Measurements from ENCODE around the gene DOCK9. TPM values are rescaled to one million over a fixed set of nuclear protein-coding genes. Genes with fewer than 3 reads are reported as not detected.

DOCK9 gene
- total RNA-seq, 4 donors from 2014 or later: 31.4 to 46.7 (median 45.6) TPM

- no peaks in the 10 kb centered on the region for H3K27me3 ChIP-seq
- no peak overlapping the region for H3K4me3 ChIP-seq
- intact Hi-C loops (cut with DNase I; ENCODE audit: low total_unique reads) (loop anchor here (10.0 kb wide), 2 partner anchors 402 to 992 kb away; no protein-coding TSS in a partner anchor), in situ Hi-C loops (cut with MboI; ENCODE audit: low sequenced_read_pairs in 4 of 4) (loop anchor here in 1 of 4 donors (10.0 kb wide), 1 partner anchor 402 kb away; no protein-coding TSS in a partner anchor)
- TF ChIP-seq, protein P1, sequence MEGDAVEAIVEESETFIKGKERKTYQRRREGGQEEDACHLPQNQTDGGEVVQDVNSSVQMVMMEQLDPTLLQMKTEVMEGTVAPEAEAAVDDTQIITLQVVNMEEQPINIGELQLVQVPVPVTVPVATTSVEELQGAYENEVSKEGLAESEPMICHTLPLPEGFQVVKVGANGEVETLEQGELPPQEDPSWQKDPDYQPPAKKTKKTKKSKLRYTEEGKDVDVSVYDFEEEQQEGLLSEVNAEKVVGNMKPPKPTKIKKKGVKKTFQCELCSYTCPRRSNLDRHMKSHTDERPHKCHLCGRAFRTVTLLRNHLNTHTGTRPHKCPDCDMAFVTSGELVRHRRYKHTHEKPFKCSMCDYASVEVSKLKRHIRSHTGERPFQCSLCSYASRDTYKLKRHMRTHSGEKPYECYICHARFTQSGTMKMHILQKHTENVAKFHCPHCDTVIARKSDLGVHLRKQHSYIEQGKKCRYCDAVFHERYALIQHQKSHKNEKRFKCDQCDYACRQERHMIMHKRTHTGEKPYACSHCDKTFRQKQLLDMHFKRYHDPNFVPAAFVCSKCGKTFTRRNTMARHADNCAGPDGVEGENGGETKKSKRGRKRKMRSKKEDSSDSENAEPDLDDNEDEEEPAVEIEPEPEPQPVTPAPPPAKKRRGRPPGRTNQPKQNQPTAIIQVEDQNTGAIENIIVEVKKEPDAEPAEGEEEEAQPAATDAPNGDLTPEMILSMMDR (IDR thresholded peaks at IDR 0.05 in 4 of 5, conservative IDR thresholded peaks at IDR 0.05 in 1 of 5): no peak
- TF ChIP-seq POLR2A (IDR thresholded peaks at IDR 0.05): no peak
- H3K4me1 ChIP-seq: no peaks in the 10 kb centered on the region
- ATAC-seq (no peak), DNase-seq (no peak)
- H3K9me3 ChIP-seq: no peaks in the 10 kb centered on the region
- H3K36me3 ChIP-seq: peaks cover 0 to 6% of the 10 kb centered on the region in 2 donors
- no peak overlapping the region for H3K27ac ChIP-seq
Measured at GRCh38 chr13:98846521-98846920, 131.3 kb downstream of the DOCK9 start.

DNA sequence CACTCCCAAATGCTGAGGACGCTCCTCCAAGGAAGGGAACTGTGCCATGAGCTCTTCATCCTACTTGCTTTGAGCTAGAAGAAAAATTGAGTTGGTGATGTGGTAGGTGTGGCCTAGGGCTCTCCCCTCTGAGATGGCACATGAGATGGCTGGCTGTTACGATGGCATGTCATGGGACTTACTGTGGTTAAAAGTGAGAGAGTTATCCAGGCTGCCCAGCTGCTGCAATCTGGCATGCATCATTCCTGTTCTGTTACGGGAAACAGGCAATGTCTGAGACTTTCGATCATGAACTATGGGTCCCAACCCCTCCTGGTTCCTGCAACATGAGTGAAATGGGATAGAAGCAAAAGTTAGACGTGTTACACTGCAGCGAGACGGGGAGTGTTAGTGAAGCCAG is 132.1 kb downstream of the DOCK9 start:
- Histone ChIP-seq H3K4me1 (no peaks in the 10 kb centered on the region), H3K27ac (no peak overlapping the region), H3K36me3 (peaks cover 0 to 6% of the 10 kb centered on the region in 2 donors), H3K9me3 (no peaks in the 10 kb centered on the region), H3K4me3 (no peak overlapping the region), H3K27me3 (no peaks in the 10 kb centered on the region)
- in situ Hi-C loops (cut with MboI; ENCODE audit: low sequenced_read_pairs in 4 of 4) (loop anchor here in 1 of 4 donors (10.0 kb wide), 1 partner anchor 401 kb away; no protein-coding TSS in a partner anchor), intact Hi-C loops (cut with DNase I; ENCODE audit: low total_unique reads) (loop anchor here (10.0 kb wide), 2 partner anchors 401 to 991 kb away; no protein-coding TSS in a partner anchor)
- DNase-seq: no peak
- peak in 1 of 2 donors; percentile 30 for ATAC-seq
- TF ChIP-seq, protein P1 (IDR thresholded peaks at IDR 0.05 in 4 of 5, conservative IDR thresholded peaks at IDR 0.05 in 1 of 5): no peak
- no peak for TF ChIP-seq POLR2A (IDR thresholded peaks at IDR 0.05)

GRCh38 chr13:98844021-98844420 is 133.8 kb downstream of the DOCK9 start:
- in situ Hi-C loops (cut with MboI; ENCODE audit: low sequenced_read_pairs in 4 of 4): loop anchor here in 1 of 4 donors (10.0 kb wide), 1 partner anchor 399 kb away; no protein-coding TSS in a partner anchor
- Histone ChIP-seq H3K4me3 (no peak overlapping the region), H3K36me3 (peaks cover 0 to 6% of the 10 kb centered on the region in 2 donors), H3K27ac (no peak overlapping the region), H3K27me3 (no peaks in the 10 kb centered on the region), H3K9me3 (no peaks in the 10 kb centered on the region), H3K4me1 (no peaks in the 10 kb centered on the region)
- no peak for DNase-seq
- TF ChIP-seq, protein P1 (IDR thresholded peaks at IDR 0.05 in 4 of 5, conservative IDR thresholded peaks at IDR 0.05 in 1 of 5): no peak
- no peak for TF ChIP-seq POLR2A (IDR thresholded peaks at IDR 0.05)
- ATAC-seq: no peak
- intact Hi-C loops (cut with DNase I; ENCODE audit: low total_unique reads): loop anchor here (5.0 to 10.0 kb wide), 3 partner anchors 38 to 989 kb away; no protein-coding TSS in a partner anchor

DNA sequence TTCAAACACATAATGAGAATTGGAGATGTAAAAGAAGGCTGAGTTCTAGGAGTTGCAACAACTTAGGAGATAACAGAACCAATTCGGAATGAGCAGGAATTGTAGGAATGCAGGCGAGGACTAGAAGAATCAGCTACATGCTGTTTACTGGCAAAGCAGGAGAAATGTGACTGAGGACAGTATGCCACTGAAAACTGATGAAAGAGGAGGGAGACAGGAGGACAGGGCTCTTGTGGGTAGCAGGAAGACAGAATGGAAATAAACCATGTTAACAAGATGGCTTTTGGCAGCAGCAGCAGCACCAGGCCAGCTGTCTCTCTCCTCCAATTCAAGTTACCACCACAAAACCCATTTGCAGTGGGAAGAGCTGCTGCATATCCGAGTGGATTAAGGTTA is 134.4 kb downstream of the DOCK9 start:
- H3K9me3 ChIP-seq: no peaks in the 10 kb centered on the region
- no peaks in the 10 kb centered on the region for H3K27me3 ChIP-seq
- H3K4me3 ChIP-seq: no peak overlapping the region
- no peaks in the 10 kb centered on the region for H3K4me1 ChIP-seq
- intact Hi-C loops (cut with DNase I; ENCODE audit: low total_unique reads) (loop anchor here (5.0 to 10.0 kb wide), 3 partner anchors 39 to 989 kb away; no protein-coding TSS in a partner anchor), in situ Hi-C loops (cut with MboI; ENCODE audit: low sequenced_read_pairs in 4 of 4) (loop anchor here in 1 of 4 donors (10.0 kb wide), 1 partner anchor 399 kb away; no protein-coding TSS in a partner anchor)
- DNase-seq (no peak), ATAC-seq (no peak)
- H3K36me3 ChIP-seq: peaks cover 0 to 6% of the 10 kb centered on the region in 2 donors
- no peak overlapping the region for H3K27ac ChIP-seq
- TF ChIP-seq POLR2A (IDR thresholded peaks at IDR 0.05): no peak
- TF ChIP-seq, protein P1 (IDR thresholded peaks at IDR 0.05 in 4 of 5, conservative IDR thresholded peaks at IDR 0.05 in 1 of 5): no peak

Data from gastrocnemius medialis (tissue), 4 donors.